ENCODE data around the gene IRS1. TPM values are rescaled to one million over a fixed set of nuclear protein-coding genes. Genes with fewer than 3 reads are reported as not detected.

The IRS1 gene
- total and polyA plus RNA-seq, 3 experiments from 2014 or later, result 0.20 to 3.9 (median 3.6) TPM

GRCh38 chr2:226772389-226773179 lies 27.0 kb downstream of the IRS1 start:
- peaks cover 0 to 12% (median 7%) of the 10 kb centered on the region in 5 donors for H3K9me3 Mint-ChIP-seq
- CTCF ChIA-PET, result interaction anchor here (0.9 to 1.4 kb wide), 4 partner anchors 25 to 63 kb away, joined by 3 to 5 read pairs (median 4); partner anchors contain the start of genes IRS1 and RHBDD1
- no peak overlapping the region for H3K27ac ChIP-seq (ENCODE audit: low read depth, low read length)

DNA sequence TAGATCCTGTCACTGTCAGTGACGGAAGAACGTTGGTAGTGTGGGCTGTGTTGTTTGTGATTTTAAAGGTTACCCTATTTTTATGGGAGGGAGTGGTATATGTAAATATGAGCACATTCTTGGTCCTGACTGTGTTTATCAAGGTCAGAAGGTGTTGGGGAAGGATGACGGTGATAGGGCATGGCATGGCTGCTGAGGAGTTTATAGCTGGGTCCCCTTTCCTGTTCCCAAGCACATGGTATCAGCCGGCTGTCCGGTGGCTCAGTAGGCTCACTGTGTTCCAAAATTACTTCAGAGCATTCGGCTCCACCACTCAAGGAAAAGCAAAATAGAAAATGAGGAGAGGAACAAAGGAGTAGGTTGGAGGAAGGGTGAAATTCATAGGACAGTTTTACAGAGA lies 28.6 kb downstream of the IRS1 start:
- CTCF ChIA-PET, result interaction anchor here (1.0 kb wide), 1 partner anchor 10 kb away, joined by 3 read pairs; no protein-coding TSS in a partner anchor

More at GRCh38 chr2:226772389-226773179, 27.0 kb downstream of the IRS1 start:
- Histone ChIP-seq H3K4me3 (ENCODE audit: low read length) (no peak overlapping the region), H3K27me3 (ENCODE audit: insufficient read depth, low read length, poor library complexity, severe bottlenecking) (no peaks in the 10 kb centered on the region), H3K4me1 (ENCODE audit: insufficient read depth, low read length) (peaks cover 20% of the 10 kb centered on the region), H3K36me3 (ENCODE audit: insufficient read depth, low read length) (no peaks in the 10 kb centered on the region), H3K9me3 (ENCODE audit: low read length) (no peaks in the 10 kb centered on the region)
- H3K4me1 Mint-ChIP-seq, result peaks cover 19 to 29% (median 21%) of the 10 kb centered on the region in 3 donors
- peaks cover 1 to 4% of the 10 kb centered on the region in 2 donors for H3K27me3 Mint-ChIP-seq
- H3K36me3 Mint-ChIP-seq, result peaks cover 2 to 14% (median 4%) of the 10 kb centered on the region in 3 donors
- peak overlapping the region in 3 of 8 donors; percentile 36 to 53 (median 46) for H3K27ac Mint-ChIP-seq
- POLR2A ChIA-PET, result interaction anchor here (0.7 to 0.8 kb wide), 3 partner anchors 63 to 275 kb away, joined by 3 to 5 read pairs (median 5); partner anchors contain the start of gene RHBDD1
- DNase-seq, result peak in 1 of 5 donors; percentile 36
- peak overlapping the region; percentile 2 to 78 (median 75) for H3K4me3 Mint-ChIP-seq

DNA sequence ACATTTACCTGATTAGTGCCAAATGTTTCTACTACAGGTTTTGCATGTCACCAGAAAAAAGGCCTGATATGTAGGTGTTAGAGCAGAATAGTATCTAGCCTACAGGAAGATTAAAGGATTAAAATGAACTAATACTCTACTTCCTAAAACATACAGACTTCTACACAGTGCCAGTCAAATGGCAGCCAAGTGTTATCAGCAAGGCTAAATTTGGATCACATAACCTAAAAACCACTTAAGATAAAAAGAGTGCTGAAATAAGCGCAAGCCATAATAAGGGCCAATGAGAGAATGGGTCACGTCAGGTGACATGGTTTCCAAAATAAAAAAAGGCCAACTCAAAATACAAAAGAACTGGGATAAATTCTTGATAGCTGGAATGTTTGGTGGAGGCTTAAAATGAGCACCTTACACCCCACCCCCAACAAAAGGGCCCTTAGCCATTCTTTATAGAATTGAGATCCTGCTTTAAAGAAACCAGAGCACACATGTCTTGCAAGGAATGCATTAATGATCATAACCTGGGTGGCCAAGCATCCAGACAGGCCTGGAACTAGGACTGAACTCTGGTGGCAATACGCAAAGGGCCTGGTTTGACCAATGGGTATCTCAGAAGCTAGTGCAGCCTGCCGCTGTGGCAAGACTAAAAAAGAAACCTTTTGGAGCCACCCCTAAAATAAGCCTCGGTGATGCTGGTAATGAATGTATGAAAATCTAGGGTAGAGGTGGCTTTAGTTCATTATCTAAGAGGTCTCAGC lies 32.4 kb downstream of the IRS1 start:
- Mint-ChIP-seq H3K27me3 (no peaks in the 10 kb centered on the region), H3K9me3 (peaks cover 0 to 2% (median 0%) of the 10 kb centered on the region in 5 donors), H3K27ac (no peak overlapping the region), H3K4me3 (no peak overlapping the region), H3K4me1 (peaks cover 4 to 9% (median 5%) of the 10 kb centered on the region in 3 donors), H3K36me3 (peaks cover 0 to 3% (median 0%) of the 10 kb centered on the region in 3 donors)
- H3K4me3 ChIP-seq (ENCODE audit: low read length), result no peak overlapping the region
- no peaks in the 10 kb centered on the region for H3K9me3 ChIP-seq (ENCODE audit: low read length)
- DNase-seq, result no peak
- H3K27me3 ChIP-seq (ENCODE audit: insufficient read depth, low read length, poor library complexity, severe bottlenecking), result no peaks in the 10 kb centered on the region
- peaks cover 6% of the 10 kb centered on the region for H3K4me1 ChIP-seq (ENCODE audit: insufficient read depth, low read length)
- ChIA-PET CTCF (interaction anchor here (1.2 kb wide), 1 partner anchor 12 kb away, joined by 3 read pairs; no protein-coding TSS in a partner anchor), POLR2A (no interaction called here)
- H3K27ac ChIP-seq (ENCODE audit: low read depth, low read length), result no peak overlapping the region
- H3K36me3 ChIP-seq (ENCODE audit: insufficient read depth, low read length), result no peaks in the 10 kb centered on the region

More for the DNA sequence above, 28.6 kb downstream of the IRS1 start:
- Histone ChIP-seq H3K4me3 (ENCODE audit: low read length) (no peak overlapping the region), H3K27ac (ENCODE audit: low read depth, low read length) (no peak overlapping the region), H3K9me3 (ENCODE audit: low read length) (no peaks in the 10 kb centered on the region), H3K36me3 (ENCODE audit: insufficient read depth, low read length) (no peaks in the 10 kb centered on the region), H3K27me3 (ENCODE audit: insufficient read depth, low read length, poor library complexity, severe bottlenecking) (no peaks in the 10 kb centered on the region), H3K4me1 (ENCODE audit: insufficient read depth, low read length) (peaks cover 20% of the 10 kb centered on the region)
- POLR2A ChIA-PET, result no interaction called here
- Mint-ChIP-seq H3K36me3 (peaks cover 2 to 14% (median 4%) of the 10 kb centered on the region in 3 donors), H3K27ac (no peak overlapping the region), H3K27me3 (peaks cover 0 to 4% of the 10 kb centered on the region in 2 donors), H3K9me3 (peaks cover 0 to 12% (median 7%) of the 10 kb centered on the region in 5 donors), H3K4me1 (peaks cover 19 to 29% (median 21%) of the 10 kb centered on the region in 3 donors), H3K4me3 (peak overlapping the region in 2 of 7 donors; percentile 1 to 12)
- no peak for DNase-seq

- H3K27ac ChIP-seq (ENCODE audit: low read depth, low read length), result no peak overlapping the region
- Mint-ChIP-seq H3K4me3 (no peak overlapping the region), H3K9me3 (peaks cover 0 to 2% (median 0%) of the 10 kb centered on the region in 5 donors), H3K27me3 (peaks cover 0 to 3% of the 10 kb centered on the region in 2 donors), H3K27ac (no peak overlapping the region), H3K36me3 (peaks cover 0 to 3% (median 0%) of the 10 kb centered on the region in 3 donors), H3K4me1 (peaks cover 0 to 4% (median 0%) of the 10 kb centered on the region in 3 donors)
- H3K36me3 ChIP-seq (ENCODE audit: insufficient read depth, low read length), result no peaks in the 10 kb centered on the region
- DNase-seq, result no peak
- no peaks in the 10 kb centered on the region for H3K27me3 ChIP-seq (ENCODE audit: insufficient read depth, low read length, poor library complexity, severe bottlenecking)
- no peak overlapping the region for H3K4me3 ChIP-seq (ENCODE audit: low read length)
- H3K9me3 ChIP-seq (ENCODE audit: low read length), result no peaks in the 10 kb centered on the region
- CTCF ChIA-PET, result no interaction called here
- H3K4me1 ChIP-seq (ENCODE audit: insufficient read depth, low read length), result no peaks in the 10 kb centered on the region
- POLR2A ChIA-PET, result no interaction called here
Measured at GRCh38 chr2:226766352-226767055, 33.1 kb downstream of the IRS1 start.

DNA sequence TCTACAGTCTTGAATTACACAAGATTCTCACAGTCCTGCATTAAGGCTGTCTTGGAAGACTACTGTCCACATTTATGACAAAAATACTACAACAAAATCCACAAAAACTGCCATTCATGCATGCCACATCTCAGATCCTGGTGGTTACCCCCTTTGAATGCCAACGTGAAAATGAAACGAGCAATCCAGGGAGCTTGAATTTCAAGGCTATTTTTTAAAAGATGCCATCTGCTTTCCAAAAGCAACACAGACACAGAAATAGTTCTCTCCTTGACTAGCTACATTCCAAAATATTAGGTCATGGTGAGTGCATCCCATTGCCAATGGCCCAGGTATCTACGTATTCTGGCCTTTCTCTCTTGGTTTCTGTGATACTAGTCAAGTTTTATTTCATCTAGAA lies 36.3 kb downstream of the IRS1 start:
- POLR2A ChIA-PET, result interaction anchor here (0.6 kb wide), 1 partner anchor 697 kb away, joined by 5 read pairs; no protein-coding TSS in a partner anchor
- Mint-ChIP-seq H3K4me1 (no peaks in the 10 kb centered on the region), H3K36me3 (peaks cover 0 to 3% (median 0%) of the 10 kb centered on the region in 3 donors), H3K27me3 (peaks cover 0 to 3% of the 10 kb centered on the region in 2 donors), H3K9me3 (peaks cover 0 to 2% (median 0%) of the 10 kb centered on the region in 5 donors), H3K27ac (no peak overlapping the region), H3K4me3 (no peak overlapping the region)
- no peak for DNase-seq
- no peaks in the 10 kb centered on the region for H3K9me3 ChIP-seq (ENCODE audit: low read length)
- no peaks in the 10 kb centered on the region for H3K4me1 ChIP-seq (ENCODE audit: insufficient read depth, low read length)
- H3K36me3 ChIP-seq (ENCODE audit: insufficient read depth, low read length), result no peaks in the 10 kb centered on the region
- H3K4me3 ChIP-seq (ENCODE audit: low read length), result no peak overlapping the region
- H3K27ac ChIP-seq (ENCODE audit: low read depth, low read length), result no peak overlapping the region
- no peaks in the 10 kb centered on the region for H3K27me3 ChIP-seq (ENCODE audit: insufficient read depth, low read length, poor library complexity, severe bottlenecking)
- CTCF ChIA-PET, result no interaction called here

- Histone ChIP-seq H3K27ac (ENCODE audit: low read depth, low read length) (no peak overlapping the region), H3K4me3 (ENCODE audit: low read length) (no peak overlapping the region), H3K9me3 (ENCODE audit: low read length) (no peaks in the 10 kb centered on the region), H3K4me1 (ENCODE audit: insufficient read depth, low read length) (no peaks in the 10 kb centered on the region), H3K27me3 (ENCODE audit: insufficient read depth, low read length, poor library complexity, severe bottlenecking) (no peaks in the 10 kb centered on the region), H3K36me3 (ENCODE audit: insufficient read depth, low read length) (no peaks in the 10 kb centered on the region)
- Mint-ChIP-seq H3K4me3 (no peak overlapping the region), H3K27ac (peak overlapping the region in 1 of 8 donors; percentile 22), H3K9me3 (peaks cover 0 to 2% (median 0%) of the 10 kb centered on the region in 5 donors), H3K27me3 (peaks cover 0 to 3% of the 10 kb centered on the region in 2 donors), H3K4me1 (no peaks in the 10 kb centered on the region), H3K36me3 (peaks cover 0 to 3% (median 0%) of the 10 kb centered on the region in 3 donors)
- POLR2A ChIA-PET, result no interaction called here
- no peak for DNase-seq
- CTCF ChIA-PET, result interaction anchor here (1.0 to 1.2 kb wide), 2 partner anchors 10 to 27 kb away, joined by 3 read pairs; no protein-coding TSS in a partner anchor
Measured at GRCh38 chr2:226761195-226761583, 38.4 kb downstream of the IRS1 start.

- no peak overlapping the region for H3K27ac ChIP-seq (ENCODE audit: low read depth, low read length)
- Mint-ChIP-seq H3K27ac (no peak overlapping the region), H3K27me3 (peaks cover 0 to 3% of the 10 kb centered on the region in 2 donors), H3K36me3 (peaks cover 0 to 3% (median 0%) of the 10 kb centered on the region in 3 donors), H3K4me1 (no peaks in the 10 kb centered on the region), H3K9me3 (peaks cover 0 to 2% (median 0%) of the 10 kb centered on the region in 5 donors), H3K4me3 (no peak overlapping the region)
- H3K36me3 ChIP-seq (ENCODE audit: insufficient read depth, low read length), result no peaks in the 10 kb centered on the region
- no peaks in the 10 kb centered on the region for H3K27me3 ChIP-seq (ENCODE audit: insufficient read depth, low read length, poor library complexity, severe bottlenecking)
- ChIA-PET POLR2A (no interaction called here), CTCF (interaction anchor here (1.0 to 1.2 kb wide), 2 partner anchors 11 to 28 kb away, joined by 3 read pairs; no protein-coding TSS in a partner anchor)
- H3K9me3 ChIP-seq (ENCODE audit: low read length), result no peaks in the 10 kb centered on the region
- no peaks in the 10 kb centered on the region for H3K4me1 ChIP-seq (ENCODE audit: insufficient read depth, low read length)
- DNase-seq, result no peak
- H3K4me3 ChIP-seq (ENCODE audit: low read length), result no peak overlapping the region
Measured at GRCh38 chr2:226760412-226761194, 39.0 kb downstream of the IRS1 start.

Measured in CD8-positive, alpha-beta memory T cell (primary cell).